GM10266 (cell line): ENCODE results near the gene EML6.

Source experiments
- DNase-seq: peaks from one replicate; pipeline ENCODE4 v3.0.0; 2012; ENCODE audit errors: extremely low spot score
- TF ChIP-seq, protein P1 (sequence below): IDR thresholded peaks from 2 replicates; pipeline ENCODE4 v1.5.1; 2012; ENCODE audit warnings: mild to moderate bottlenecking, low read depth; ENCODE audit not compliant: control insufficient read depth, insufficient read depth; ENCODE audit errors: missing control alignments

Gene EML6

DNA sequence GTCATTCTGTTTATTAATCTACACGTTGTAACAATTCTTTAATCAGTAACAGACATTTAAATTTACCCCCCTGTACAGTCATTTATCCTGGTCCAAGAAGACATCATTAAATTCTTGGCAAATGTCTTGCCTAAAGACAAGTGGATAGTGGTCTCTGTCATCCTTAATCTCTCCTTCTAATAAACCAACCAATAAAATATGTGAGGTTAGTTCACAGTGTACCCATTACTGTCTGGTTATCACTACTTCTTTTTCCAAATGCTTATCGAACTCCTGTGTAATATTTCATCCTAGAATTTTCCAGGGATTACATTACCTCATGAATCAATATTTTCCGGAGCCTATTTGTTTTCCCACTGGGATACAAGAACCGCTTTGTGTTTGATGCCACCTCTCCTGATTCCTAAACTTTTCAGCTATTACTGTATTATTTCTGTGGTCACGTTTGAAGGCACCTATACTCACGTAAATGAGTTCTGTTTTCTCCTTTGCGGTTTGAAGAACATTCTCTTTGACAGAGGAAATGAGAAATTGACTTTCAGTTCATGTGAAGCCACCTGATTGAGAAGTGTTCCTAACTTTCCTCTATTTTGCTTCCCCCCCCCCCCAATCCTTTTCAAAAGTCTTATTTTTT lies 195.3 kb downstream of the EML6 start:
- TF ChIP-seq, protein P1, sequence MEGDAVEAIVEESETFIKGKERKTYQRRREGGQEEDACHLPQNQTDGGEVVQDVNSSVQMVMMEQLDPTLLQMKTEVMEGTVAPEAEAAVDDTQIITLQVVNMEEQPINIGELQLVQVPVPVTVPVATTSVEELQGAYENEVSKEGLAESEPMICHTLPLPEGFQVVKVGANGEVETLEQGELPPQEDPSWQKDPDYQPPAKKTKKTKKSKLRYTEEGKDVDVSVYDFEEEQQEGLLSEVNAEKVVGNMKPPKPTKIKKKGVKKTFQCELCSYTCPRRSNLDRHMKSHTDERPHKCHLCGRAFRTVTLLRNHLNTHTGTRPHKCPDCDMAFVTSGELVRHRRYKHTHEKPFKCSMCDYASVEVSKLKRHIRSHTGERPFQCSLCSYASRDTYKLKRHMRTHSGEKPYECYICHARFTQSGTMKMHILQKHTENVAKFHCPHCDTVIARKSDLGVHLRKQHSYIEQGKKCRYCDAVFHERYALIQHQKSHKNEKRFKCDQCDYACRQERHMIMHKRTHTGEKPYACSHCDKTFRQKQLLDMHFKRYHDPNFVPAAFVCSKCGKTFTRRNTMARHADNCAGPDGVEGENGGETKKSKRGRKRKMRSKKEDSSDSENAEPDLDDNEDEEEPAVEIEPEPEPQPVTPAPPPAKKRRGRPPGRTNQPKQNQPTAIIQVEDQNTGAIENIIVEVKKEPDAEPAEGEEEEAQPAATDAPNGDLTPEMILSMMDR = no peak
- no peak for DNase-seq

DNA sequence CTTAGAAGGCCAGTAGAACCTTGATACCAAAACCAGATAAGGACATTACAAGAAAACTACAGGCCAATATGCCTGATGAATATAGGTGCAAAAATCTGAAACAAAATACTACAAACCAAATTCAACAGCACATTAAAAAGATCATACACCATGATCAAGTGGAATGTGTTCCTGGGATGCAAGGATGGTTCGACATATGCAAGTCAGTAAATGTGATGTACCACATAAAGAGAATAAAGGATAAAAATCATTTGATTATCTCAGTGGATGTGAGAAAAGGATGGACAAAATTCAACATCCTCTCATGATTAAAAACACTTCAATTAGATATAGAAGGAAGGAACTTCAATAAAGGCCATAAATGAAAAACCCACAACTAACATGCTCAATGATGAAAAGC lies 197.2 kb downstream of the EML6 start:
- TF ChIP-seq, protein P1 = no peak
- no peak for DNase-seq

DNA sequence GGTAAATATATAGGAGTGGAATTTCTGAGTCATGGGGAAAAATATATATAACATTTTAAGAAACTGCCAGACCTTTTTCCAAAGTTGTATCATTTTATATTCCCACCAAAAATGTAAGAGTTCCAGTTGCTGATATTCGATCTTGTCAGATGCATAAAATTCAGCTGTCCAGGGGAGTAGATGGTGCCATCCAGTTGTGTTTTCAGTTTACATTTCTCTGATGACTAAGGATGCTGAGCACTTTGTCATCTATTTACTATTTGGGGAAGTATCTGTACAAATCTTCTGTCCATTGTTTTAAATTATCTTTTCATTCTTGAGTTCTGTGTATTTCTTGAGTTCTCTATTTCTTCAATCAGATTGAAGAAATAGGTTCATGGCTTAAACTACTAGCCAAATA lies 200.7 kb downstream of the EML6 start:
- no peak for DNase-seq
- TF ChIP-seq, protein P1 = no peak

DNA sequence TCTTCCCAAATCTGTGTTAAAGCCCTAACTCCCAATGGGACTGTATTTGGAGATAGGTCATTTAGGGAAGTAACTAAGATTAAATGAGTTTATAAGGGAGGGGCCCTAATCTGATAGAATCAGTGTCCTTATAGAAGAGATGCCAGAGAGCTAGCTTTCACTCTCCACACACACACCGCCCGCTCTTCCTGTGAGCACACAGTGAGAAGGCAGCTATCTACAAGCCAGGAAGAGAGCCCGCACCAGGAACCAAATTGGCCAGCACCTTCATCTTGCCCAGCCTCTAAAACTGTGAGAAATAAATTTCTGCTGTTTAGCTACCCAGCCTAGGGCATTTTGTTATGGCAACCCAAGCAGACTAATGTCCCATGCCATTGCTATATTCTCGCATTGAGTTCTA lies 201.6 kb downstream of the EML6 start:
- TF ChIP-seq, protein P1 = no peak
- no peak for DNase-seq

DNA sequence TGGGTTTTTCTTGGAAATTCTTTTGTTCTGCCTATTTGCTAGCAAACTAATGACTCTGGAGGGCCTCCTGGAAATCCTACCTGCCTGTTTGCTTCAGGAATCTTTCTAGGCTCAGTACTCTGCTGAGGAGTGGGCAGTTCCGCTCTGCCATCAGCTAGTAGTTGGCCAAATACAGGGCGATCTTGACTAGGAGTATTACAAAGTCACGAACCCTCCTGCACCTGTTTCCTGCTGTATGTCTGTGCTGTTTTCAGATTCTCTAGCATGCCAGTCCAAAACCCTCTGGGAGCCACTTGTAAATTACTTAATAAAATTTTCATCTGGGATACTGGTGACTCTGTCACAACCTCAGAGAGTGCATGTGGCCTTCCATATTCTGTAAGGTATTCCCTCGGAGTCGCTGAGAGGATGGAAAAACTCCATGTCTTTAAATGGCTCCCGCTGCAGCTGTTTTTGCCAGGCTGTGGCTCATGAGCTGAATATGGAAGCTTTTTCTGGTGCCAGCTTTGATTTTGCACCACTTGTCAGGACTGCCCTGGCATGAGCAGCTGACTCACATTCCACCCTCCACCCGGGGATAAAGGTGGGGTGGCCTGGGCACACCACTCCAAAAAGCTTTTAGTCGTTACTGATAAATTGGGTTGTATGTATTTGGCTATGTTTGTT lies 203.8 kb downstream of the EML6 start:
- DNase-seq = no peak
- TF ChIP-seq, protein P1 = no peak

DNA sequence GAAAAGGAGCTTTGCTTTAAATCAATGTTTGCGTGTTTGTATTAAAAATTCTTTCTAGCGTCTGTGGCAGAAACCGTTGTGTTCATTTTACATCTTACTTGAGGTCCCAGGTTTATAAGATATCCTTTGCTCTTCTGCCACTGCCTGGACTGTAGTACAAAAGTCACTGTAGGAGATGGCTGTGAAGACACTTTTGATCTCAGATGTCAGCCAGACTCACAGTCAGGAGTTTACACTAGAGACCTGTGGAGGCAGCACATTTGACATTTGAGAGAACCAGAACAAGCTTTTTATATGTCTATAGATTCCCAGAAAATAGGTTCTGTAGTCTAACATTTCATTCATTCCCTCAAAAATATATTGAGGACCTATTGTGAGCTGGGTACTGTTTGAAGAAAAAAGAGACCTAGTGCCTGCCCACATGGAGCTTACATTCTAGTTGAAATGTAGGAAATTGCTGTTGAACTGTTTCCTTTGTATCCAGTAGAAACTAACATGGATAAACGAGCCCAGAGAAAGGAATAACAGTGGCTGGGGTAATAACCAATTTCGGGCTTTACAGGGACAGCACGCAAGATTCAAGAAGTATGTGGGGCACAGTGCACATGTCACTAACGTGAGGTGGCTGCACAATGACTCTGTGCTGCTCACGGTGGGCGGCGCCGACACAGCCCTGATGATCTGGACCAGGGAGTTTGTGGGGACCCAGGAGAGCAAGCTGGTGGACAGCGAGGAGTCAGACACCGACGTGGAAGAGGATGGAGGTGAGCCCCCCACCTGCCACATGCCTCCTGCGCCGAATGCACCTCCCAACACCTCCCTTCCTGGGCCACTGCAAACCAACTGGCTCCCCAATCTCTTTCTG lies 204.5 kb downstream of the EML6 start:
- TF ChIP-seq, protein P1 = no peak
- DNase-seq = no peak
